GM08714 (cell line): ENCODE results near the gene GIGYF1.
A peak's percentile ranks its signal among the peaks of the same experiment; 100 is the strongest.

Experiments used
- H3K4me3 ChIP-seq: fragments of 200-500 bp; sonication (Bioruptor generic); 2 replicates; pipeline ENCODE4 v1.5.1; 2014; ENCODE audit warnings: mild to moderate bottlenecking, low read length, inconsistent platforms
- ZNF274 ChIP-seq: IDR thresholded peaks from 2 replicates; pipeline ENCODE4 v1.6.1; 2012; ENCODE audit warnings: mild to moderate bottlenecking, low read depth, low read length

GIGYF1 gene

DNA sequence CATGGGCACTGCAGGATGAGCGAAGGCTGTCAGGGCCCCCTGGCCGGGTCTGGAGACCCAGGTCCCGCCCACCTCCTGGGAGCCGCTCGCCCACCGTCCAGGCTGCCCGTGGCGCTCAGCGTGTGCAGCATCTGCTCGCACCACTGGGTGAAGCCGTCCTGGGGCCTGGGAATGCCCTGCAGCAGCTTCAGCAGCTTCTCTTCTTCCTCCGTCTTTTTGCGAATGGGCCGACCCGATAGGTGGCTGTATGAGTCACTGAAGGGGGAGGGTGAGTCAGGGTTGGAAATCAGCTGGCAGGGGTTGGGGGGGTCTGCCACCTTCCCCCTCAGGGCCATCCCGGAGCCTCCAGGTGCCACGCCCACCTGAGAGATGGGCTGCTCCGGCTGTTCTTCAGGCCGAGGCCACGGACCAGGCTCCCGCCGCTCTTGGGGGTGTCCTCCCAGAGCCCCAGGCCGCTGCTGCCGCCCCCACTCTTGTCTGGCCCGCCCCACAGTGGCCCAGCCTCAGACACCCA lies 11.8 kb downstream of the GIGYF1 start:
- H3K4me3 ChIP-seq, result no peak overlapping the region
- TF ChIP-seq ZNF274, result no peak

DNA sequence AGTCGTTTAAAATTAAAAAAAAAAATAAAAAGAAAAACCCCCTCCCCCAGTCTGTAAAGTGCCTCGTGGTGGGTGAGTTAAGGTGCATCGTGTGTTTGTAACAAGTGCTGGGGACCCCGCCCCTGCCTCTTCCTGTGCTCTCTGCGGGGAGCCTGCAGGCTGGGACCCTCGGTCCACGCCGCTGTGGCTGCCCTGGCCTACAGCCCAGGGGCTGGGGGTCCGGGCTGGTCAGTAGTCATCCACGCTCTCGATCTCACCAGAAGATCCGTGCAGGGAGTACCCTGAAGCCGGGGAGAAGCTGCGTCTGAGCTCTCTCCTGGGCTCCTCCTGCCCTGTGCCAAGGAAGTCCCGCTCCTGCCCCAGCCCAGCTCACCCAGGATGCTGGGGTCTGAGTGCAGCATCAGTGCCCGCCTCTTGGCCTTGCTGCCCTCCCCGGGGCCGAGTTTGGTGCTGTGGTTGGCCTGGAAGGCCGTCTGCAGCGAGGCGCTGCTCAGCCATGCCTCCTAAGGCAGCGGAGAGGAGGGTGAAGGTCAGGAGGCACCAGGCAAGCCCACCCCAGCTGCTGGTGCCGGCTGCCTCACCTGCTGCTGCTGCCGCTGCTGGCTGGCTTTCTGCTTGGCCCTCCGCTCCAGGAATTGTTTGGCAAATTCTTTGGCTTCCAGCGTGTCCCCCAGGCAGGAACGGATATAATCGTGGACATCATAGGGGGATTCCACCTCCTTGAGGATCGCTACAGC lies 12.4 kb downstream of the GIGYF1 start:
- TF ChIP-seq ZNF274, result no peak
- H3K4me3 ChIP-seq, result no peak overlapping the region

DNA sequence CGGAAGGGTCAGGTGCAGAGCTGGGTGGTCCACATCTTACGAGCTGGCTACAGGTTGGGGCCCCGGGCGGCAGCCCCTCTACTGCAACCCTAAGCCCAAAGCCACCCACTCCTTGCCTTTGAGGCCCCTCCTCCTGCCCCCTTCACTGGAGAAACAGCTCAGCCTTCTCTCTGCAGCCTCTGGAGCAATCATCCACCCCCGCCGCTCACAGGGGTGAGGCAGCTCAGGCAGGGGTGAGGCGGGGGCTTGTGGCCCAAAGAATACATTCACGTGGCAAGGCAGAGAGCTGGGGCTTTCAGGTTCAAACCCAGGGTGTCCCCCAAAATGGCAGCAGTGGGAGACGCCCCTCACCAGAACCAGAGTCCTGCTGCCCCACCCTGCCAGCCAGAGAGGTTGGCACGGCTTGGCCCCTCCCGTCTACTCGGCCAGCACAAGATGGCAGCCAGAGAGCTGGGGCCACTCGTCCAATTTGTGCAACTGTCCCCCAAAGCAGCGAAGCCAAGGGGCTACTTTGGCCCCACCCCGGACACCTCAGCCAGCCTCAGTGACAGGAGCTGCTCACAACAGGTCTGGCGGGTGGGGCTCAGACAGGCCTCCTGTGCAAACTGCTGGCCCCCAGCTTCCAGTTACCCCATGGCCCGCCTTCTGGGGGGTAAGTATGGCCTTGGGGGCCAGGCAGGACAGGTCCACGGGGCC lies 13.3 kb downstream of the GIGYF1 start:
- no peak for TF ChIP-seq ZNF274
- no peak overlapping the region for H3K4me3 ChIP-seq

DNA sequence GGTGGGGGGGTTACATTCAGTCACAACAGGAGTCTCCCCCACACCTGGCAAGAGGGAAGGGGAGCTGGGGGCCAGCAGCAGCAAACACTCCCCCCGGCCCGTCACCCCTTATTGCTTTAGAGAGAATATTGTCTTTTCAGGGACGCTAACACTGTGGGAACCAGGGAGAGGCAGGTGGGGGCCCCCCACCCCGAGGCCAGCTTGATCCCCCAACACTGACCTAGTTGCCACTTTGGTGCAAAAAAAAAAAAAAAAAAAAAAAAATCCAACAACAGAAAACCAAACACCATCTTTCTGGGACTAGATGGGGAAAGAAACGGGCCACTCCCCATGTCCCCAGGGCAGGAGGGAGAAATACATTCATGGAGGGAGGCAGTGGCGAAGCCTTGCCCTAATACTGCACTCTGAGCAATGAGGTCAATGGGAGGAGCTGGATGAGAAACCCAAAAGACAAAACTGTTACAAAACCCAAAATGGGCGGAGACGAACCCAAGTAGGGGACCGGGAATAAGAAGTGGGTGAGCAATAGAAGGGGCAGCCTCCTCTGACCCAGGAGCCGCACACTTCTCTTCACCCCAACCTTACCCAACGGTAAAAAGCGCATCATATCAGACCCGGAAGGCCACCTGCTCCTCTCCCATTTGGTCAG lies 14.0 kb downstream of the GIGYF1 start:
- TF ChIP-seq ZNF274, result no peak
- no peak overlapping the region for H3K4me3 ChIP-seq

DNA sequence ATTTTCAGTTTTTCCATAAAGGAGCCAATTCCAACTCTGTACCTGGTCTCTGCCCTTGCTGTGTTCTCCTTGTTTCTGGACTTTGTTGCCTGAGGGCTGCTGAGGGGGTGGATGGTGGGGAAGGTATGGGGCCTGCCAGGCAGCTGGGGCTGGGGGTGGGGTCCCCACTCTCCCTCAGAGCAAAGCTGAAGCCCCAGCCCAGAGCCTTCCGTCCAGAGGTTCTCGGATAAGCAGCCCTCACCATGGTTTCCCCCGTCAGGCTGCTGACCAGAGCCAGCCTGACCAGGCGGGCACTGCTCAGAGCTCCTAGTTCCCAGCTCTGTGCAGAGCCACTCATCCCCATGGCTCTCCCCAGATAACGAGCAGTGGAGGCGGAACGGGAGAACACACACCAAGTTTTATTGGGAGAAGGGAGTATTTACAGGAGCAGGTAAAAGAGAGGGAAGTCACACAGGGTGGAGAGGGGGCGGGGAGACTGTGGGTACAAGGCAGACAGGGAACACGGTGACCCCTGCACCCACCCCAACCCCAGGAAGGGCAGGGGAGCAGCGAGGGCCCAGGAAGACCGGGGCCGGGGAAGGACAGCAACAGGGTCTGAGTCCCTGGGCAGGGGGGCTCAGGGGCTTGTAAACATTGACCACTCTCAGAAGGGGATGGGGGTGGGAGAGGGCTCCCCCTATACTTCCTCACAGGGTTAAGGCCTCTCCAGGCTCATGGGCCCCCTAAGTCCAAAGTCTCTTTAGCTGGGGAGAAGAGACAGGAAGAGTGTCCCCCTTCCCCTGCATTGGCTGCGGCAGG lies 14.7 kb downstream of the GIGYF1 start:
- H3K4me3 ChIP-seq, result no peak overlapping the region

DNA sequence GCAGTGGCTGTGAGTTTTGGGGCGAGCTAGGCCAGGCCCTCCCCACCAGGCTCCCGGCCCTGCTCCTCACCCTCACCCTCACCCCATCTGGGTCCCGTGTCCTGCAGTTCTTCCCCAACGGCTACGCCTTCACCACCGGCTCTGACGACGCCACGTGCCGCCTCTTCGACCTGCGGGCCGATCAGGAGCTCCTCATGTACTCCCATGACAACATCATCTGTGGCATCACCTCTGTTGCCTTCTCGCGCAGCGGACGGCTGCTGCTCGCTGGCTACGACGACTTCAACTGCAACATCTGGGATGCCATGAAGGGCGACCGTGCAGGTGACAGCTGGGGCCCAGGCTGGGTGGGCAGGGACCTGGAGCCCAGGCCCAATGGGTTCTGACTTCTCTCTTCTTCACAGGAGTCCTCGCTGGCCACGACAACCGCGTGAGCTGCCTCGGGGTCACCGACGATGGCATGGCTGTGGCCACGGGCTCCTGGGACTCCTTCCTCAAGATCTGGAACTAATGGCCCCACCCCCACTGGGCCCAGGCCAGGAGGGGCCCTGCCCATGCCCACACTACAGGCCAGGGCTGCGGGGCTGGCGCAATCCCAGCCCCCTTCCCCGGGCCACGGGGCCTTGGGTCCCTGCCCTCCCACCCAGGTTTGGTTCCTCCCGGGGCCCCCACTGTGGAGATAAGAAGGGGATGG lies 15.6 kb downstream of the GIGYF1 start:
- TF ChIP-seq ZNF274, result no peak
- no peak overlapping the region for H3K4me3 ChIP-seq

More for the DNA sequence above, 14.7 kb downstream of the GIGYF1 start:
- TF ChIP-seq ZNF274, result no peak

- TF ChIP-seq ZNF274, result no peak
- no peak overlapping the region for H3K4me3 ChIP-seq
Measured at GRCh38 chr7:100677308-100678267, 16.5 kb downstream of the GIGYF1 start.

DNA sequence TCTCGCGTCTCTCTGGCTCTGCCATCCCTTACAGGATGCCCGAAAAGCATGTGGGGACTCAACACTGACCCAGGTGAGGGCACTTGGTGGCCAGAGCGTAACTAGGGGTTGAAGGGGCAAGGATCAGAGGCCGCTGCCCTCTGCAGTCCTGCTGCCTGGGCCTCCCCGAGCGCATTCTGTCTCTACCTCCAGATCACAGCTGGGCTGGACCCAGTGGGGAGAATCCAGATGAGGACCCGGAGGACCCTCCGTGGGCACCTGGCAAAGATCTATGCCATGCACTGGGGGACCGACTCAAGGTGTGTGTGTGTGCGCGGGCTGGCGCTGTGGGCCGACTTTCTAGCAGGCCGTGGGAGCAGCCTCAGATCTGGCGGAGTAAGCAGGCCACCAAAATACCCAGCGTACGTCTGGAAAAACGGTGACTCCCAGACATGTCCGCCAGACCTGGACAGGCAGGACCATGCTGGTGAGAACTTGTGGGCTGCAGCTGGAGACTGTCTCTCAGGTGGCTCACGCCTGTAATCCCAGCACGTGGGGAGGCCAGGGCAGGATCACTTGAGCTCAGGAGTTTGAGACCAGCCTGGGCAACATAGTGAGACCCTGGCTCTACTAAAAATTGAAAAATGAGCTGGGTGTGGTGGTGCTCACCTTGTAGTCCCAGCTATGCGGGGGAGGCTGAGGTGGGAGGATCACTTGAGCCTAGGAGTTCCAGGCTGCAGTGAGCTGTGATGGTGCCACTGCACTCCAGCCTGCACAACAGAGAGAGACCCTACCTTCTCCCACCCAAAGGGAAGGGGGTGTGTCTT lies 17.3 kb downstream of the GIGYF1 start:
- TF ChIP-seq ZNF274, result no peak
- H3K4me3 ChIP-seq, result no peak overlapping the region

DNA sequence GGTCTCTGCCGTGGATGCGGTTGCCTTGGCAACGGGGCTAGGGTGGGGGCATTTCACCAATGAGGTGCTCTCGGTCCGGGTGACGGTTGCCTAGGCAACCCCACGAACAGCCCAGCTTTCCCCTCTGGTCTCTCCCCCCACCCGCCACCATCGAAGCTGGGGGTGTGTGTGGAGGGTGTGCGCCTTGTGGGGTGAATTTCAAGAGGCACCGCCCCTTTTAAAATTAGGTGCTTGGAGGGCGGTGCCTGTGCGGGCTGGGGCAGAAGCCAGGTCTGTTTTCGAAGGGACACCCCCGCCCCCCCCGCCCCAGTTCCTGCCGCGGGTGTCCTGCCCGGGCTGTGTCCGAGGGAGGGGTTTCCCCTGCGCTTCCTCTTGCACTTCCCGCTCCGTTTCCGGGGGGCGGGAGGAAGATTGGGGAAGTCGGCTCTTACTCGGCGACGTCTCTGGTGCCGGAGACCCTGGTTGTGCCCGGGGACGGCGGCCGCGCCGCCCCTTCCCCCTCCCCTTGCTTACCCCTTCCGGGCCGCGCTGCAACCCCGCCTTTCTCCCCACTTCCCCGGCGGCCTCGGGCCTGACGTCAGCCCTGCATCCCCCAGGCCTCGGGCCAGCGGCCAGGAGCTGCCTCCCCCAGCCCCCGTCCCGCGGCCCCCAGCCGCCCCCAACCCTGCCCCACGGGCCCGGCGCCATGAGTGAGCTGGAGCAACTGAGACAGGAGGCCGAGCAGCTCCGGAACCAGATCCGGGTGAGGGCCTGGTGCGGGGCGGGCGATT lies 18.3 kb downstream of the GIGYF1 start:
- peak overlapping the region; percentile 96 for H3K4me3 ChIP-seq
- no peak for TF ChIP-seq ZNF274

- no peak for TF ChIP-seq ZNF274
- H3K4me3 ChIP-seq, result peak overlapping the region; percentile 96
Measured at GRCh38 chr7:100675105-100675451, 19.0 kb downstream of the GIGYF1 start.

GRCh38 chr7:100674411-100675104 lies 19.5 kb downstream of the GIGYF1 start:
- H3K4me3 ChIP-seq, result peak overlapping the region; percentile 96
- no peak for TF ChIP-seq ZNF274
